H9 (cell line): ENCODE measurements around the gene AJUBA. TPM values are rescaled to one million over a fixed set of nuclear protein-coding genes. Genes with fewer than 3 reads are reported as not detected.

ENCODE experiments used
- DNase-seq: peaks from one replicate; pipeline ENCODE4 v3.0.0-alpha.2; 2017
- H2AFZ ChIP-seq: one replicate; pipeline ENCODE4 v1.6.1; 2013; ENCODE audit warnings: mild to moderate bottlenecking, low read length, control low read depth, moderate library complexity
- H2AK5ac ChIP-seq: 2 replicates; pipeline ENCODE4 v1.6.1; 2013; ENCODE audit warnings: low read length, control low read depth, mixed read lengths; ENCODE audit not compliant: insufficient read length
- H2BK120ac ChIP-seq: one replicate; pipeline ENCODE4 v1.6.1; 2013; ENCODE audit warnings: low read depth, mild to moderate bottlenecking, low read length, control low read depth, inconsistent platforms; ENCODE audit not compliant: poor library complexity, severe bottlenecking
- H2BK12ac ChIP-seq: 2 replicates; pipeline ENCODE4 v1.6.1; 2013; ENCODE audit warnings: low read length, control low read depth, mixed read lengths, low read depth; ENCODE audit not compliant: insufficient read length
- H2BK15ac ChIP-seq: 2 replicates; pipeline ENCODE4 v1.6.1; 2013; ENCODE audit warnings: low read depth, low read length, control low read depth
- H2BK20ac ChIP-seq: one replicate; pipeline ENCODE4 v1.6.1; 2013; ENCODE audit warnings: low read depth, mild to moderate bottlenecking, low read length, control low read depth, inconsistent platforms; ENCODE audit not compliant: poor library complexity, severe bottlenecking
- H2BK5ac ChIP-seq: 2 replicates; pipeline ENCODE4 v1.6.1; 2013; ENCODE audit warnings: low read length, control low read depth, mixed read lengths; ENCODE audit not compliant: insufficient read length
- H3K14ac ChIP-seq: 2 replicates; pipeline ENCODE4 v1.6.1; 2013; ENCODE audit warnings: low read length, control low read depth; ENCODE audit not compliant: insufficient read depth
- H3K18ac ChIP-seq: 2 replicates; pipeline ENCODE4 v1.6.1; 2013; ENCODE audit warnings: low read depth, mild to moderate bottlenecking, mixed read lengths, low read length, control low read depth; ENCODE audit not compliant: insufficient read length
- H3K23ac ChIP-seq: 2 replicates; pipeline ENCODE4 v1.6.1; 2013; ENCODE audit warnings: low read length, control low read depth, mixed read lengths, low read depth; ENCODE audit not compliant: insufficient read length
- H3K23me2 ChIP-seq: 2 replicates; pipeline ENCODE4 v1.6.1; 2013; ENCODE audit warnings: low read depth, mild to moderate bottlenecking, mixed read lengths, low read length, control low read depth; ENCODE audit not compliant: insufficient read length, poor library complexity, severe bottlenecking
- H3K27ac ChIP-seq: 2 replicates; pipeline ENCODE4 v1.5.1; 2013; ENCODE audit warnings: low read length, control low read depth, mixed read lengths, low read depth; ENCODE audit not compliant: insufficient read length
- H3K27me3 ChIP-seq: 2 replicates; pipeline ENCODE4 v1.6.1; 2013; ENCODE audit warnings: low read length, control low read depth, inconsistent platforms; ENCODE audit not compliant: insufficient read depth
- H3K4ac ChIP-seq: 2 replicates; pipeline ENCODE4 v1.6.1; 2013; ENCODE audit warnings: low read depth, mild to moderate bottlenecking, control low read depth, inconsistent platforms, low read length, moderate library complexity
- H3K4me1 ChIP-seq: 2 replicates; pipeline ENCODE4 v1.6.1; 2013; ENCODE audit warnings: low read length, control low read depth, inconsistent platforms; ENCODE audit not compliant: insufficient read depth
- H3K4me2 ChIP-seq: 2 replicates; pipeline ENCODE4 v1.6.1; 2013; ENCODE audit warnings: low read length, control low read depth, mixed read lengths; ENCODE audit not compliant: insufficient read length, insufficient read depth
- H3K56ac ChIP-seq: 2 replicates; pipeline ENCODE4 v1.6.1; 2013; ENCODE audit warnings: low read depth, mild to moderate bottlenecking, mixed read lengths, low read length, control low read depth; ENCODE audit not compliant: insufficient read length
- H3K79me1 ChIP-seq: 2 replicates; pipeline ENCODE4 v1.6.1; 2013; ENCODE audit warnings: low read depth, mild to moderate bottlenecking, moderate library complexity, low read length, control low read depth, inconsistent platforms; ENCODE audit not compliant: insufficient read depth, poor library complexity, severe bottlenecking
- H3K79me2 ChIP-seq: 2 replicates; pipeline ENCODE4 v1.6.1; 2013; ENCODE audit warnings: low read length, control low read depth, inconsistent platforms; ENCODE audit not compliant: insufficient read depth
- H3K9ac ChIP-seq: 2 replicates; pipeline ENCODE4 v1.6.1; 2013; ENCODE audit warnings: low read length, control low read depth, mixed read lengths; ENCODE audit not compliant: insufficient read length; ENCODE audit errors: extremely low read depth
- H3K9me3 ChIP-seq: one replicate; pipeline ENCODE4 v1.6.1; 2013; ENCODE audit warnings: low read depth, low read length, inconsistent platforms; ENCODE audit not compliant: control insufficient read depth
- H3T11ph ChIP-seq: one replicate; pipeline ENCODE4 v1.6.1; 2013; ENCODE audit warnings: mild to moderate bottlenecking, low read length, control low read depth, inconsistent platforms
- H4K20me1 ChIP-seq: one replicate; pipeline ENCODE4 v1.6.1; 2013; ENCODE audit not compliant: control insufficient read depth, insufficient read length, insufficient read depth
- H4K5ac ChIP-seq: 2 replicates; pipeline ENCODE4 v1.6.1; 2013; ENCODE audit warnings: low read depth, mild to moderate bottlenecking, mixed read lengths, low read length, control low read depth; ENCODE audit not compliant: insufficient read length
- H4K8ac ChIP-seq: replicated peaks from 2 replicates; pipeline ENCODE4 v1.6.1; 2013; ENCODE audit warnings: low read length, control low read depth, mixed read lengths, low read depth; ENCODE audit not compliant: insufficient read length
- H4K91ac ChIP-seq: 2 replicates; pipeline ENCODE4 v1.6.1; 2013; ENCODE audit warnings: low read depth, mild to moderate bottlenecking, moderate library complexity, mixed read lengths, low read length, control low read depth; ENCODE audit not compliant: insufficient read length
- H3K27ac Mint-ChIP-seq, 3 experiments: 2 replicates in 2 of 3; 3 replicates in 1 of 3; pipeline ENCODE4 v1.8.0; 2020 to 2021; ENCODE audit warnings: mixed read lengths in 3 of 3, mild to moderate bottlenecking in 1 of 3, moderate library complexity in 1 of 3
- H3K27me3 Mint-ChIP-seq: 2 replicates; pipeline ENCODE4 v1.8.0; 2021; ENCODE audit warnings: low read depth, mild to moderate bottlenecking, moderate library complexity, mixed read lengths
- H3K36me3 Mint-ChIP-seq, 3 experiments: 2 replicates in 2 of 3; 3 replicates in 1 of 3; pipeline ENCODE4 v1.8.0; 2020 to 2021; ENCODE audit warnings: low read depth in 3 of 3, mixed read lengths in 3 of 3; ENCODE audit not compliant: insufficient read depth in 1 of 3
- H3K4me1 Mint-ChIP-seq, 2 experiments: 2 replicates each; pipeline ENCODE4 v1.8.0; 2020; ENCODE audit warnings: mixed read lengths in 2 of 2
- H3K4me3 Mint-ChIP-seq, 2 experiments: 2 replicates in 1 of 2; 3 replicates in 1 of 2; pipeline ENCODE4 v1.8.0; 2020 to 2021; ENCODE audit warnings: mild to moderate bottlenecking in 2 of 2, mixed read lengths in 2 of 2, moderate library complexity in 1 of 2
- H3K9me3 Mint-ChIP-seq, 2 experiments: 2 replicates in 1 of 2; 3 replicates in 1 of 2; pipeline ENCODE4 v1.8.0; 2020; ENCODE audit warnings: mild to moderate bottlenecking in 2 of 2, mixed read lengths in 2 of 2, moderate library complexity in 1 of 2
- WGBS: extraction: QIAGEN DNeasy Blood & Tissue Kit; methylation state at CpG from one replicate; pipeline ENCODE4 v1.1.7; 2013; ENCODE audit warnings: missing lambda C conversion rate, low lambda C conversion rate, mixed read lengths; ENCODE audit not compliant: insufficient read length; ENCODE audit errors: extremely low coverage; 5-methylcytosine and 5-hydroxymethylcytosine counted together
- total RNA-seq: library from RNA; stranded (reverse); gene quantifications from 2 replicates; pipeline ENCODE4 v1.2.1, GENCODE V29; 2021
- TF ChIP-seq, protein P1 (sequence below): fragments of 200-600 bp; sonication (generic); conservative IDR thresholded peaks from 3 replicates; pipeline ENCODE4 v1.8.0; 2021; ENCODE audit warnings: antibody characterized with exemption, mild to moderate bottlenecking

AJUBA gene
- total RNA-seq, 1 experiment from 2014 or later: 44.9 TPM

DNA sequence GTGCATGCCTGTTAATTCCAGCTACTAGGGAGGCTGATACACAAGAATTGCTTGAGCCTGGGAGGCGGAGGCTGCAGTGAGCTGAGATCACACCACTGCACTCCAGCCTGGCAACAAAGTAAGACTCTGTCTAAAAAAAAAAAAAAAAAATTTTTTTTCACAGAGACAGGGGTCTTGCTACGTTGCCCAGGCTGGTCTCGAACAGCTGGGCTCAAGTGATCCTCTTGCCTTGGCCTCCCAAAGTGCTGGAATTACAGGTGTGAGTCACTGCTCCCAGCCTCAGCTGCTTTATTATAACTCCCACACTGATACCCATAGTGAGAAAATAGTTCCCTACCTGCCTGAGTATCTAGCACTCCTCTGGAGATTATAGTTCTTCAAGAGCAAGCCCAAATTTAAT, 36.7 kb downstream of the AJUBA start:
- H3K56ac ChIP-seq: no peak overlapping the region

More for the DNA sequence above, 36.7 kb downstream of the AJUBA start:
- Histone ChIP-seq H3K79me1 (no peaks in the 10 kb centered on the region), H3K27ac (no peak overlapping the region), H3T11ph (no peak overlapping the region), H3K9me3 (no peaks in the 10 kb centered on the region), H3K23ac (no peak overlapping the region), H4K91ac (no peak overlapping the region), H2BK20ac (no peak overlapping the region), H4K5ac (no peak overlapping the region), H2BK5ac (no peak overlapping the region), H3K4me2 (no peak overlapping the region), H2BK120ac (no peak overlapping the region), H3K79me2 (no peaks in the 10 kb centered on the region), H4K20me1 (no peaks in the 10 kb centered on the region), H3K27me3 (no peaks in the 10 kb centered on the region), H3K4ac (no peak overlapping the region), H3K18ac (no peak overlapping the region), H3K23me2 (no peaks in the 10 kb centered on the region), H3K14ac (no peak overlapping the region), H4K8ac (no peak overlapping the region), H3K9ac (no peak overlapping the region), H3K4me1 (no peaks in the 10 kb centered on the region), H2AK5ac (no peak overlapping the region), H2BK15ac (no peak overlapping the region), H2BK12ac (no peak overlapping the region), H2AFZ (no peak overlapping the region)
- Mint-ChIP-seq H3K27me3 (no peaks in the 10 kb centered on the region), H3K27ac (no peak overlapping the region), H3K4me1 (peaks cover 0 to 3% of the 10 kb centered on the region in 2 experiments; a peak in 1 of 4 replicates), H3K9me3 (no peaks in the 10 kb centered on the region), H3K4me3 (no peak overlapping the region; a peak in 1 of 5 replicates), H3K36me3 (peaks cover 18 to 60% (median 58%) of the 10 kb centered on the region in 3 experiments; a peak in 6 of 7 replicates)
- no peak for DNase-seq
- TF ChIP-seq, protein P1, sequence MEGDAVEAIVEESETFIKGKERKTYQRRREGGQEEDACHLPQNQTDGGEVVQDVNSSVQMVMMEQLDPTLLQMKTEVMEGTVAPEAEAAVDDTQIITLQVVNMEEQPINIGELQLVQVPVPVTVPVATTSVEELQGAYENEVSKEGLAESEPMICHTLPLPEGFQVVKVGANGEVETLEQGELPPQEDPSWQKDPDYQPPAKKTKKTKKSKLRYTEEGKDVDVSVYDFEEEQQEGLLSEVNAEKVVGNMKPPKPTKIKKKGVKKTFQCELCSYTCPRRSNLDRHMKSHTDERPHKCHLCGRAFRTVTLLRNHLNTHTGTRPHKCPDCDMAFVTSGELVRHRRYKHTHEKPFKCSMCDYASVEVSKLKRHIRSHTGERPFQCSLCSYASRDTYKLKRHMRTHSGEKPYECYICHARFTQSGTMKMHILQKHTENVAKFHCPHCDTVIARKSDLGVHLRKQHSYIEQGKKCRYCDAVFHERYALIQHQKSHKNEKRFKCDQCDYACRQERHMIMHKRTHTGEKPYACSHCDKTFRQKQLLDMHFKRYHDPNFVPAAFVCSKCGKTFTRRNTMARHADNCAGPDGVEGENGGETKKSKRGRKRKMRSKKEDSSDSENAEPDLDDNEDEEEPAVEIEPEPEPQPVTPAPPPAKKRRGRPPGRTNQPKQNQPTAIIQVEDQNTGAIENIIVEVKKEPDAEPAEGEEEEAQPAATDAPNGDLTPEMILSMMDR: no peak
- no CpG with 5 or more reads among the region's 3 CpGs for WGBS
